ENCODE results near the gene CGB2. TPM values are rescaled to one million over a fixed set of nuclear protein-coding genes. Genes with fewer than 3 reads are reported as not detected.

The CGB2 gene
- total RNA-seq, 4 donors from 2014 or later, result not detected

DNA sequence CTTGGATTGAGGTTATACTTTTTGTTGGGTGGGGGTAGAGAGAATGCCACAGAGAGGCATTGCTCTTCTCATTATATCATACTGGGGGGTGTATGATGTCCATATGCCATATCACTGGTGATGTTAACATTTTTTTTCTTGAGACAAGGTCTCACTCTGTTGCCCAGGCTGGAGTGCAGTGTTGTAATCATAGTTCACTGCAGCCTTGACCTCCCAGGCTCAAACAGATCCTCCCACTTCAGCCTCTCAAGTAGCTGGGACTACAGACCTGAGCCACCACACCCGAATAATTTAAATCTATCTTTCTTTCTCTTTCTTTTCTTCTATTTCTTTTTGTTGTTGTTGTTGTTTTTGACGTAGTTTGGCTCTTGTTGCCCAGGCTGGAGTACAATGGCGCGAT is 48.7 kb downstream of the CGB2 start:
- no peak for TF ChIP-seq POLR2A (IDR thresholded peaks at IDR 0.05)
- TF ChIP-seq, protein P1, sequence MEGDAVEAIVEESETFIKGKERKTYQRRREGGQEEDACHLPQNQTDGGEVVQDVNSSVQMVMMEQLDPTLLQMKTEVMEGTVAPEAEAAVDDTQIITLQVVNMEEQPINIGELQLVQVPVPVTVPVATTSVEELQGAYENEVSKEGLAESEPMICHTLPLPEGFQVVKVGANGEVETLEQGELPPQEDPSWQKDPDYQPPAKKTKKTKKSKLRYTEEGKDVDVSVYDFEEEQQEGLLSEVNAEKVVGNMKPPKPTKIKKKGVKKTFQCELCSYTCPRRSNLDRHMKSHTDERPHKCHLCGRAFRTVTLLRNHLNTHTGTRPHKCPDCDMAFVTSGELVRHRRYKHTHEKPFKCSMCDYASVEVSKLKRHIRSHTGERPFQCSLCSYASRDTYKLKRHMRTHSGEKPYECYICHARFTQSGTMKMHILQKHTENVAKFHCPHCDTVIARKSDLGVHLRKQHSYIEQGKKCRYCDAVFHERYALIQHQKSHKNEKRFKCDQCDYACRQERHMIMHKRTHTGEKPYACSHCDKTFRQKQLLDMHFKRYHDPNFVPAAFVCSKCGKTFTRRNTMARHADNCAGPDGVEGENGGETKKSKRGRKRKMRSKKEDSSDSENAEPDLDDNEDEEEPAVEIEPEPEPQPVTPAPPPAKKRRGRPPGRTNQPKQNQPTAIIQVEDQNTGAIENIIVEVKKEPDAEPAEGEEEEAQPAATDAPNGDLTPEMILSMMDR (IDR thresholded peaks at IDR 0.05 in 4 of 5, conservative IDR thresholded peaks at IDR 0.05 in 1 of 5), result no peak
- DNase-seq, result no peak
- H3K27me3 ChIP-seq, result no peaks in the 10 kb centered on the region
- no peak overlapping the region for H3K4me3 ChIP-seq
- in situ Hi-C loops (cut with MboI; ENCODE audit: low sequenced_read_pairs in 4 of 4) (loop anchor here in 1 of 4 donors (10.0 kb wide), 1 partner anchor 124 kb away; no protein-coding TSS in a partner anchor), intact Hi-C loops (cut with DNase I; ENCODE audit: low total_unique reads) (no loop called here)
- H3K36me3 ChIP-seq, result no peaks in the 10 kb centered on the region
- no peak for ATAC-seq
- no peaks in the 10 kb centered on the region for H3K9me3 ChIP-seq
- H3K4me1 ChIP-seq, result peaks cover 0 to 5% of the 10 kb centered on the region in 2 donors
- no peak overlapping the region for H3K27ac ChIP-seq

DNA sequence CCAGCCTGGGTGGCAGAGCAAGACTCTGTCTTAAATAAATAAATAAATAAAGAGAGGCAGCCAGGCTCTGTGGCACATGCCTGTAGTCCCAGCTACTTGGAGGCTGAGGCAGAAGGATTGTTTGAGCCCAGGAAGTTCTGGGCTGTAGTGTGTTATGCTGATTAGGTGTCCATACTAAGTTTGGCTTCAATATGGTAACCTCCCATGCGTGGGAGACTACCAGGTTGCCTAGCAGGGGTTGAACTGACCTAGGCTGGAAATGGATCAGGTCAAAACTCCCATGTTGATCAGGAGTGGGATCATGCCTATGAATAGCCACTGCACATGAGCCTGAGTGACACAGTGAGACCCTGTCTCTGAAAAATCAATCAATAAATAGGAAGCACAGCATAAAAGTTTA is 49.6 kb downstream of the CGB2 start:
- no peaks in the 10 kb centered on the region for H3K36me3 ChIP-seq
- ATAC-seq (no peak), DNase-seq (no peak)
- H3K4me3 ChIP-seq, result no peak overlapping the region
- in situ Hi-C loops (cut with MboI; ENCODE audit: low sequenced_read_pairs in 4 of 4), result loop anchor here in 1 of 4 donors (10.0 kb wide), 1 partner anchor 124 kb away; no protein-coding TSS in a partner anchor
- no peaks in the 10 kb centered on the region for H3K9me3 ChIP-seq
- peaks cover 3 to 10% of the 10 kb centered on the region in 2 donors for H3K4me1 ChIP-seq
- no peaks in the 10 kb centered on the region for H3K27me3 ChIP-seq
- TF ChIP-seq, protein P1 (IDR thresholded peaks at IDR 0.05 in 4 of 5, conservative IDR thresholded peaks at IDR 0.05 in 1 of 5), result no peak
- no peak for TF ChIP-seq POLR2A (IDR thresholded peaks at IDR 0.05)
- H3K27ac ChIP-seq, result no peak overlapping the region
- intact Hi-C loops (cut with DNase I; ENCODE audit: low total_unique reads), result no loop called here

Small RNAs within 50 kb of the gene (microRNA-seq; reads per million reads assigned to microRNA genes)
- 0 reads per million in 2 donors for gene MIR6798 (ENCODE audit: borderline replicate concordance in 2 of 2)

Other genes with a start within 250 kb of the CGB2 start
- gene BCAT2, start 220.9 kb upstream of the CGB2 start, total RNA-seq, result 10 to 100 TPM; 28.0 to 56.6 (median 43.8) TPM
- gene HSD17B14, start 195.4 kb upstream of the CGB2 start, total RNA-seq, result 1 to 10 TPM in 3 of 4 donors, not detected in 1; 1.2 to 1.9 (median 1.7) TPM
- 1 to 10 TPM; 3.4 to 9.7 (median 6.3) TPM for gene PLEKHA4, start 163.3 kb upstream of the CGB2 start, total RNA-seq
- 10 to 100 TPM; 28.7 to 73.9 (median 39.8) TPM for gene PPP1R15A, start 159.5 kb upstream of the CGB2 start, total RNA-seq
- gene TULP2, start 133.1 kb upstream of the CGB2 start, total RNA-seq, result not detected
- gene NUCB1, start 131.6 kb upstream of the CGB2 start, total RNA-seq, result 100 to 1,000 TPM in 3 of 4 donors, 10 to 100 TPM in 1; 83.9 to 162 (median 148) TPM
- not detected for gene DHDH, start 98.2 kb upstream of the CGB2 start, total RNA-seq
- 10 to 100 TPM in 3 of 4 donors, 1 to 10 TPM in 1; 7.9 to 21.8 (median 18.0) TPM for gene BAX, start 77.0 kb upstream of the CGB2 start, total RNA-seq
- 1,000 to 10,000 TPM in 3 of 4 donors, 100 to 1,000 TPM in 1; 894 to 1,364 (median 1,121) TPM for gene FTL, start 66.6 kb upstream of the CGB2 start, total RNA-seq
- gene GYS1, start 38.6 kb upstream of the CGB2 start, total RNA-seq, result 100 to 1,000 TPM; 110 to 221 (median 126) TPM
- gene RUVBL2, start 38.0 kb upstream of the CGB2 start, total RNA-seq, result 100 to 1,000 TPM; 134 to 185 (median 146) TPM
- gene LHB, start 14.8 kb upstream of the CGB2 start, total RNA-seq, result 1 to 10 TPM in 1 of 4 donors, not detected in 3; 1.9 TPM
- gene CGB3, start 7.6 kb upstream of the CGB2 start, total RNA-seq, result not detected
- not detected for gene CGB1, start 5.0 kb downstream of the CGB2 start, total RNA-seq
- not detected for gene CGB5, start 12.0 kb downstream of the CGB2 start, total RNA-seq
- gene CGB8, start 17.2 kb downstream of the CGB2 start, total RNA-seq, result not detected
- 1 to 10 TPM in 1 of 4 donors, under 1 TPM in 1, not detected in 2; 0.42 to 1.1 TPM for gene CGB7, start 25.9 kb downstream of the CGB2 start, total RNA-seq
- gene NTF4, start 32.9 kb downstream of the CGB2 start, total RNA-seq, result 1 to 10 TPM; 1.3 to 6.8 (median 2.9) TPM
- gene KCNA7, start 40.8 kb downstream of the CGB2 start, total RNA-seq, result 10 to 100 TPM in 3 of 4 donors, 1 to 10 TPM in 1; 4.3 to 20.2 (median 13.9) TPM
- 100 to 1,000 TPM in 2 of 4 donors, 10 to 100 TPM in 2; 55.6 to 305 (median 107) TPM for gene SNRNP70, start 53.6 kb downstream of the CGB2 start, total RNA-seq
- 10 to 100 TPM; 25.7 to 97.9 (median 34.0) TPM for gene LIN7B, start 82.5 kb downstream of the CGB2 start, total RNA-seq
- 10 to 100 TPM in 1 of 4 donors, 1 to 10 TPM in 3; 1.3 to 11.7 (median 3.5) TPM for gene C19orf73, start 87.3 kb downstream of the CGB2 start, total RNA-seq
- gene PPFIA3, start 87.7 kb downstream of the CGB2 start, total RNA-seq, result 1 to 10 TPM; 1.9 to 4.1 (median 3.0) TPM
- gene HRC, start 123.5 kb downstream of the CGB2 start, total RNA-seq, result 100 to 1,000 TPM; 190 to 537 (median 300) TPM
- 10 to 100 TPM; 10.4 to 11.5 (median 11.3) TPM for gene TRPM4, start 125.9 kb downstream of the CGB2 start, total RNA-seq